ENCODE measurements around the gene NEMP2.

Gene NEMP2

GRCh38 chr2:190545555-190546385, 11.2 kb upstream of the NEMP2 start:
- peak overlapping the region; percentile 38 for H3K4me3 ChIP-seq (replicated peaks; ENCODE audit: low read depth, low read length)
- peak; percentile 56 for DNase-seq (ENCODE audit: low read depth)
- TF ChIP-seq CTCF (IDR thresholded peaks at IDR 0.05; ENCODE audit: low read length, missing control alignments): no peak

- TF ChIP-seq CTCF (IDR thresholded peaks at IDR 0.05; ENCODE audit: low read length, missing control alignments): no peak
- no peak for DNase-seq (ENCODE audit: low read depth)
- H3K4me3 ChIP-seq (replicated peaks; ENCODE audit: low read depth, low read length): peak overlapping the region; percentile 38
Measured at GRCh38 chr2:190545093-190545492, 10.6 kb upstream of the NEMP2 start.

- peak; percentile 15 for DNase-seq (ENCODE audit: low read depth)
- no peak for TF ChIP-seq CTCF (IDR thresholded peaks at IDR 0.05; ENCODE audit: low read length, missing control alignments)
- no peak overlapping the region for H3K4me3 ChIP-seq (replicated peaks; ENCODE audit: low read depth, low read length)
Measured at GRCh38 chr2:190540048-190540447, 5.5 kb upstream of the NEMP2 start.

GRCh38 chr2:190538201-190538600, 3.7 kb upstream of the NEMP2 start:
- TF ChIP-seq CTCF (IDR thresholded peaks at IDR 0.05; ENCODE audit: low read length, missing control alignments): no peak
- DNase-seq (ENCODE audit: low read depth): no peak

GRCh38 chr2:190537765-190538164, 3.2 kb upstream of the NEMP2 start:
- peak; percentile 28 for DNase-seq (ENCODE audit: low read depth)
- H3K4me3 ChIP-seq (replicated peaks; ENCODE audit: low read depth, low read length): no peak overlapping the region
- no peak for TF ChIP-seq CTCF (IDR thresholded peaks at IDR 0.05; ENCODE audit: low read length, missing control alignments)

More at GRCh38 chr2:190538201-190538600, 3.7 kb upstream of the NEMP2 start:
- no peak overlapping the region for H3K4me3 ChIP-seq (replicated peaks; ENCODE audit: low read depth, low read length)

GRCh38 chr2:190535586-190535985, 1.1 kb upstream of the NEMP2 start:
- TF ChIP-seq CTCF (IDR thresholded peaks at IDR 0.05; ENCODE audit: low read length, missing control alignments): no peak
- H3K4me3 ChIP-seq (replicated peaks; ENCODE audit: low read depth, low read length): peak overlapping the region; percentile 58
- no peak for DNase-seq (ENCODE audit: low read depth)

GRCh38 chr2:190535121-190535439, 558 bp upstream of the NEMP2 start:
- no peak for DNase-seq (ENCODE audit: low read depth)
- TF ChIP-seq CTCF (IDR thresholded peaks at IDR 0.05; ENCODE audit: low read length, missing control alignments): no peak
- H3K4me3 ChIP-seq (replicated peaks; ENCODE audit: low read depth, low read length): peak overlapping the region; percentile 58

All from fibroblast of pulmonary artery (primary cell).